GM23338 (cell line): Measurements from ENCODE around the gene PLPP7. TPM values are rescaled to one million over a fixed set of nuclear protein-coding genes. Genes with fewer than 3 reads are reported as not detected.
A peak's percentile ranks its signal among the peaks of the same experiment; 100 is the strongest.

Experiments used
- ATAC-seq: fragments of 200-7000 bp; cut with Tn5 transposase; 3 replicates; pipeline ENCODE4 v1.9.1; 2020
- DNase-seq: peaks from one replicate; pipeline ENCODE4 v3.0.0-alpha.2; 2015; ENCODE audit warnings: low spot score
- H2AFZ ChIP-seq: fragments of 200-600 bp; sonication (generic); 2 replicates; pipeline ENCODE4 v1.8.0; 2016; ENCODE audit warnings: antibody characterized with exemption, mild to moderate bottlenecking, moderate library complexity
- H3F3A ChIP-seq: fragments of 200-600 bp; sonication (generic); replicated peaks from 2 replicates; pipeline ENCODE4 v1.8.0; 2017; ENCODE audit warnings: antibody characterized with exemption, mixed run types, low read depth
- H3K27ac ChIP-seq: fragments of 200-600 bp; sonication (generic); 2 replicates; pipeline ENCODE4 v1.6.1; 2016; ENCODE audit warnings: low read depth
- H3K27me3 ChIP-seq: fragments of 200-600 bp; sonication (generic); 2 replicates; pipeline ENCODE4 v1.8.0; 2016; ENCODE audit warnings: mild to moderate bottlenecking, mixed run types, moderate library complexity; ENCODE audit not compliant: insufficient read depth
- H3K36me3 ChIP-seq: fragments of 200-600 bp; sonication (generic); 2 replicates; pipeline ENCODE4 v1.8.0; 2016; ENCODE audit warnings: mild to moderate bottlenecking; ENCODE audit not compliant: insufficient read depth
- H3K4me1 ChIP-seq: fragments of 200-600 bp; sonication (generic); 2 replicates; pipeline ENCODE4 v1.8.0; 2016; ENCODE audit warnings: mild to moderate bottlenecking, moderate library complexity; ENCODE audit not compliant: insufficient read depth
- H3K4me2 ChIP-seq: fragments of 200-600 bp; sonication (generic); 2 replicates; pipeline ENCODE4 v1.7.1; 2017; ENCODE audit warnings: mixed run types
- H3K4me3 ChIP-seq: fragments of 200-600 bp; sonication (generic); 2 replicates; pipeline ENCODE4 v1.6.1; 2016; ENCODE audit warnings: mixed run types
- H3K79me2 ChIP-seq: fragments of 200-600 bp; sonication (generic); replicated peaks from 2 replicates; pipeline ENCODE4 v1.8.0; 2017; ENCODE audit warnings: mild to moderate bottlenecking; ENCODE audit not compliant: insufficient read depth
- H3K9me2 ChIP-seq: fragments of 200-600 bp; sonication (generic); 2 replicates; pipeline ENCODE4 v1.8.0; 2017; ENCODE audit not compliant: insufficient read depth
- H4K20me1 ChIP-seq: fragments of 200-600 bp; sonication (generic); replicated peaks from 2 replicates; pipeline ENCODE4 v1.8.0; 2017; ENCODE audit warnings: mild to moderate bottlenecking; ENCODE audit not compliant: insufficient read depth
- H3K27ac Mint-ChIP-seq: 2 replicates; pipeline ENCODE4 v1.8.0; 2020; ENCODE audit warnings: inconsistent platforms, mild to moderate bottlenecking, moderate library complexity, mixed read lengths
- H3K27me3 Mint-ChIP-seq: 3 replicates; pipeline ENCODE4 v1.8.0; 2022; ENCODE audit warnings: low read depth, mild to moderate bottlenecking, moderate library complexity, mixed read lengths, inconsistent platforms; ENCODE audit not compliant: insufficient read depth, poor library complexity
- H3K36me3 Mint-ChIP-seq: 3 replicates; pipeline ENCODE4 v1.8.0; 2021; ENCODE audit warnings: low read depth, mild to moderate bottlenecking, inconsistent platforms, moderate library complexity, mixed read lengths
- H3K4me1 Mint-ChIP-seq: 3 replicates; pipeline ENCODE4 v1.8.0; 2020; ENCODE audit warnings: mild to moderate bottlenecking, inconsistent platforms, mixed read lengths
- H3K4me3 Mint-ChIP-seq: 3 replicates; pipeline ENCODE4 v1.8.0; 2021; ENCODE audit warnings: moderate library complexity, mild to moderate bottlenecking, inconsistent platforms, mixed read lengths
- H3K9me3 Mint-ChIP-seq: 3 replicates; pipeline ENCODE4 v1.8.0; 2020; ENCODE audit warnings: moderate library complexity, mild to moderate bottlenecking, inconsistent platforms, mixed read lengths
- CREB1 ChIP-seq: fragments of 250-450 bp; sonication (Bioruptor Pico); IDR thresholded peaks from 2 replicates; pipeline ENCODE4 v1.5.0; 2020; ENCODE audit warnings: low read depth, mild to moderate bottlenecking, moderate library complexity
- EZH2phosphoT487 ChIP-seq: fragments of 200-600 bp; sonication (generic); IDR thresholded peaks from one replicate; pipeline ENCODE4 v1.8.1; 2018; ENCODE audit warnings: antibody characterized with exemption; ENCODE audit not compliant: unreplicated experiment
- JUNB ChIP-seq: IDR thresholded peaks from one replicate; pipeline ENCODE4 v1.6.1; 2016; ENCODE audit warnings: antibody characterized with exemption; ENCODE audit not compliant: unreplicated experiment
- POLR2AphosphoS5 ChIP-seq: IDR thresholded peaks from 2 replicates; pipeline ENCODE4 v1.6.1; 2016; ENCODE audit warnings: antibody characterized with exemption, low read depth
- polyA plus RNA-seq: library from polyadenylated mRNA; unstranded; fragments of >200 nt; fragmentation: Nextera tagmentation; extraction: Ambion mirVana; gene quantifications from 2 replicates; pipeline ENCODE4 v1.2.1, GENCODE V29; 2016
- total RNA-seq: library from RNA; depleted of rRNA; stranded (reverse); fragments of >200 nt; shearing (Covaris generic); gene quantifications from 2 replicates; pipeline ENCODE4 v1.2.3, GENCODE V29; 2014
- TF ChIP-seq, protein P1 (sequence below): fragments of 250-450 bp; sonication (Bioruptor Pico); IDR thresholded peaks from 2 replicates; pipeline ENCODE4 v1.5.0; 2020; ENCODE audit warnings: mild to moderate bottlenecking, moderate library complexity
- TF ChIP-seq, protein P2 (sequence below), 2 experiments: fragments of 200-600 bp in 1 of 2; sonication (generic) in 1 of 2; conservative IDR thresholded peaks; 2 replicates each; pipeline versions ENCODE4 v1.5.1 to v1.6.1; 2016 to 2017; ENCODE audit warnings: antibody characterized with exemption in 2 of 2, low read depth in 2 of 2, mild to moderate bottlenecking in 2 of 2, moderate library complexity in 1 of 2

The PLPP7 gene
- total and polyA plus RNA-seq, 2 experiments from 2014 or later: 1.6 to 2.4 TPM

- TF ChIP-seq, protein P1, sequence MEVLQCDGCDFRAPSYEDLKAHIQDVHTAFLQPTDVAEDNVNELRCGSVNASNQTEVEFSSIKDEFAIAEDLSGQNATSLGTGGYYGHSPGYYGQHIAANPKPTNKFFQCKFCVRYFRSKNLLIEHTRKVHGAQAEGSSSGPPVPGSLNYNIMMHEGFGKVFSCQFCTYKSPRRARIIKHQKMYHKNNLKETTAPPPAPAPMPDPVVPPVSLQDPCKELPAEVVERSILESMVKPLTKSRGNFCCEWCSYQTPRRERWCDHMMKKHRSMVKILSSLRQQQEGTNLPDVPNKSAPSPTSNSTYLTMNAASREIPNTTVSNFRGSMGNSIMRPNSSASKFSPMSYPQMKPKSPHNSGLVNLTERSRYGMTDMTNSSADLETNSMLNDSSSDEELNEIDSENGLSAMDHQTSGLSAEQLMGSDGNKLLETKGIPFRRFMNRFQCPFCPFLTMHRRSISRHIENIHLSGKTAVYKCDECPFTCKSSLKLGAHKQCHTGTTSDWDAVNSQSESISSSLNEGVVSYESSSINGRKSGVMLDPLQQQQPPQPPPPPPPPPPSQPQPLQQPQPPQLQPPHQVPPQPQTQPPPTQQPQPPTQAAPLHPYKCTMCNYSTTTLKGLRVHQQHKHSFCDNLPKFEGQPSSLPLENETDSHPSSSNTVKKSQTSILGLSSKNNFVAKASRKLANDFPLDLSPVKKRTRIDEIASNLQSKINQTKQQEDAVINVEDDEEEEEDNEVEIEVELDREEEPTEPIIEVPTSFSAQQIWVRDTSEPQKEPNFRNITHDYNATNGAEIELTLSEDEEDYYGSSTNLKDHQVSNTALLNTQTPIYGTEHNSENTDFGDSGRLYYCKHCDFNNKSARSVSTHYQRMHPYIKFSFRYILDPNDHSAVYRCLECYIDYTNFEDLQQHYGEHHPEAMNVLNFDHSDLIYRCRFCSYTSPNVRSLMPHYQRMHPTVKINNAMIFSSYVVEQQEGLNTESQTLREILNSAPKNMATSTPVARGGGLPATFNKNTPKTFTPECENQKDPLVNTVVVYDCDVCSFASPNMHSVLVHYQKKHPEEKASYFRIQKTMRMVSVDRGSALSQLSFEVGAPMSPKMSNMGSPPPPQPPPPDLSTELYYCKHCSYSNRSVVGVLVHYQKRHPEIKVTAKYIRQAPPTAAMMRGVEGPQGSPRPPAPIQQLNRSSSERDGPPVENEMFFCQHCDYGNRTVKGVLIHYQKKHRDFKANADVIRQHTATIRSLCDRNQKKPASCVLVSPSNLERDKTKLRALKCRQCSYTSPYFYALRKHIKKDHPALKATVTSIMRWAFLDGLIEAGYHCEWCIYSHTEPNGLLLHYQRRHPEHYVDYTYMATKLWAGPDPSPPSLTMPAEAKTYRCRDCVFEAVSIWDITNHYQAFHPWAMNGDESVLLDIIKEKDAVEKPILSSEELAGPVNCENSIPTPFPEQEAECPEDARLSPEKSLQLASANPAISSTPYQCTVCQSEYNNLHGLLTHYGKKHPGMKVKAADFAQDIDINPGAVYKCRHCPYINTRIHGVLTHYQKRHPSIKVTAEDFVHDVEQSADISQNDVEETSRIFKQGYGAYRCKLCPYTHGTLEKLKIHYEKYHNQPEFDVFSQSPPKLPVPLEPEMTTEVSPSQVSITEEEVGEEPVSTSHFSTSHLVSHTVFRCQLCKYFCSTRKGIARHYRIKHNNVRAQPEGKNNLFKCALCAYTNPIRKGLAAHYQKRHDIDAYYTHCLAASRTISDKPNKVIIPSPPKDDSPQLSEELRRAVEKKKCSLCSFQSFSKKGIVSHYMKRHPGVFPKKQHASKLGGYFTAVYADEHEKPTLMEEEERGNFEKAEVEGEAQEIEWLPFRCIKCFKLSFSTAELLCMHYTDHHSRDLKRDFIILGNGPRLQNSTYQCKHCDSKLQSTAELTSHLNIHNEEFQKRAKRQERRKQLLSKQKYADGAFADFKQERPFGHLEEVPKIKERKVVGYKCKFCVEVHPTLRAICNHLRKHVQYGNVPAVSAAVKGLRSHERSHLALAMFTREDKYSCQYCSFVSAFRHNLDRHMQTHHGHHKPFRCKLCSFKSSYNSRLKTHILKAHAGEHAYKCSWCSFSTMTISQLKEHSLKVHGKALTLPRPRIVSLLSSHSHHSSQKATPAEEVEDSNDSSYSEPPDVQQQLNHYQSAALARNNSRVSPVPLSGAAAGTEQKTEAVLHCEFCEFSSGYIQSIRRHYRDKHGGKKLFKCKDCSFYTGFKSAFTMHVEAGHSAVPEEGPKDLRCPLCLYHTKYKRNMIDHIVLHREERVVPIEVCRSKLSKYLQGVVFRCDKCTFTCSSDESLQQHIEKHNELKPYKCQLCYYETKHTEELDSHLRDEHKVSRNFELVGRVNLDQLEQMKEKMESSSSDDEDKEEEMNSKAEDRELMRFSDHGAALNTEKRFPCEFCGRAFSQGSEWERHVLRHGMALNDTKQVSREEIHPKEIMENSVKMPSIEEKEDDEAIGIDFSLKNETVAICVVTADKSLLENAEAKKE (CRISPR knock-in tag): no peak
- no peak for TF ChIP-seq CREB1 (CRISPR knock-in tag)
- TF ChIP-seq, protein P2, sequence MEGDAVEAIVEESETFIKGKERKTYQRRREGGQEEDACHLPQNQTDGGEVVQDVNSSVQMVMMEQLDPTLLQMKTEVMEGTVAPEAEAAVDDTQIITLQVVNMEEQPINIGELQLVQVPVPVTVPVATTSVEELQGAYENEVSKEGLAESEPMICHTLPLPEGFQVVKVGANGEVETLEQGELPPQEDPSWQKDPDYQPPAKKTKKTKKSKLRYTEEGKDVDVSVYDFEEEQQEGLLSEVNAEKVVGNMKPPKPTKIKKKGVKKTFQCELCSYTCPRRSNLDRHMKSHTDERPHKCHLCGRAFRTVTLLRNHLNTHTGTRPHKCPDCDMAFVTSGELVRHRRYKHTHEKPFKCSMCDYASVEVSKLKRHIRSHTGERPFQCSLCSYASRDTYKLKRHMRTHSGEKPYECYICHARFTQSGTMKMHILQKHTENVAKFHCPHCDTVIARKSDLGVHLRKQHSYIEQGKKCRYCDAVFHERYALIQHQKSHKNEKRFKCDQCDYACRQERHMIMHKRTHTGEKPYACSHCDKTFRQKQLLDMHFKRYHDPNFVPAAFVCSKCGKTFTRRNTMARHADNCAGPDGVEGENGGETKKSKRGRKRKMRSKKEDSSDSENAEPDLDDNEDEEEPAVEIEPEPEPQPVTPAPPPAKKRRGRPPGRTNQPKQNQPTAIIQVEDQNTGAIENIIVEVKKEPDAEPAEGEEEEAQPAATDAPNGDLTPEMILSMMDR (conservative IDR thresholded peaks at IDR 0.05; ENCODE audit: low read depth in 2 of 2): no peak
- TF ChIP-seq JUNB: no peak
- no peak for TF ChIP-seq EZH2phosphoT487
Measured at GRCh38 chr9:131280660-131281059, 8.9 kb upstream of the PLPP7 start (continued).

GRCh38 chr9:131281119-131281965, 8.2 kb upstream of the PLPP7 start:
- DNase-seq (peak; percentile 75), ATAC-seq (no peak)
- peak overlapping the region; percentile 61 for H3K4me3 Mint-ChIP-seq
- H3K27me3 ChIP-seq: peaks cover 19% of the 10 kb centered on the region
- H3K36me3 Mint-ChIP-seq: no peaks in the 10 kb centered on the region
- H3K9me2 ChIP-seq: no peaks in the 10 kb centered on the region
- no peak overlapping the region for H3K27ac Mint-ChIP-seq
- H4K20me1 ChIP-seq: no peaks in the 10 kb centered on the region
- H3K4me2 ChIP-seq: no peak overlapping the region
- no peaks in the 10 kb centered on the region for H3K79me2 ChIP-seq
- no peaks in the 10 kb centered on the region for H3K9me3 Mint-ChIP-seq
- H3K27me3 Mint-ChIP-seq: peaks cover 37% of the 10 kb centered on the region
- TF ChIP-seq POLR2AphosphoS5: no peak
- TF ChIP-seq, protein P2 (conservative IDR thresholded peaks at IDR 0.05; ENCODE audit: low read depth in 2 of 2): 0 out of 4 replicates have a peak, but pooled peaks of 1 of the 2 experiments have one; percentile 24
- TF ChIP-seq CREB1 (CRISPR knock-in tag): no peak
- H3K27ac ChIP-seq: no peak overlapping the region
- H3K4me3 ChIP-seq: no peak overlapping the region
- peaks cover 13% of the 10 kb centered on the region for H3K4me1 Mint-ChIP-seq
- no peak overlapping the region for H2AFZ ChIP-seq
- H3K36me3 ChIP-seq: no peaks in the 10 kb centered on the region
- H3K4me1 ChIP-seq: no peaks in the 10 kb centered on the region
- H3F3A ChIP-seq: peaks cover 15% of the 10 kb centered on the region; the same call in 1 of the 2 replicates
